GM19043 (cell line): Measurements from ENCODE around the gene BCO2.

Experiments used
- ATAC-seq: cut with Tn5 transposase; IDR thresholded peaks from one replicate; pipeline ENCODE4 v1.9.1; 2021; ENCODE audit warnings: low read depth; ENCODE audit not compliant: unreplicated experiment

Gene BCO2

DNA sequence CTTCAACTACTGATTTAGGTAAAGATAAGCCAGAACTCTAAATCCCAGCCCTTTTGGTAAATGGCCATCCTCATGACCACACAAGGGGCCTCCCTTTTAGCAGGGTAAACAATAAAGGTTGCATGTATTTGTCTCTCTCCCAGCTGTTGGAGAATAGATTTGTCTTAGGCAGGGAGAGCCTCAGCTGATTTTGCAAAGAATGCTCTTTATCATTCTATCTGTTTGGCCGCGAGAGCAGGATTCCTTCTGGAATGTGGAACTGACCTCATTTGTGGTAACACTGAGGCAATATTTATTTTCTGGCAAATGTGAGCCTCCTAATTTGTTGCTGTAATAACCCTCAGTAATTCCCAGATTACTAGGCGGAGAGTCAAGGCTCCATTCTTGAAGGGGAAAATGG is 66.2 kb downstream of the BCO2 start:
- no peak for ATAC-seq

DNA sequence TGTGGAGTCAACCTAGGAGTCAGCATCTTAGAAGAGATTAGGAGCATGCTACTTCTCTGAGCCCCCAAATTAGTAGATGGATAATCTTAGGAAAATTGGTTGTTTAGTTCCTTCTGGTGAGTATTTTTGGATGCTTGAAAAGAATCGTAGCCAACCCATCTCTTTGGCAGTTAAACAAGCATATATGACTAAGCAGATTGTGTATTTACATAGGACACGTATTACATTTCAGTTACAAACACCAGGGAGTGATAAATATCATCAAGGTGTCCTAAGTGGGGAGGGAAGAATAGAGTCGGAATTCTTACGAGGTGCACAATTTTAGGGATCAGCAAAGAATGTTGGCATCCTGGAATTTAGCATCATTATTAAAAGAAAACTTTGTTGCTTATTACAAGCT is 71.9 kb downstream of the BCO2 start:
- no peak for ATAC-seq

DNA sequence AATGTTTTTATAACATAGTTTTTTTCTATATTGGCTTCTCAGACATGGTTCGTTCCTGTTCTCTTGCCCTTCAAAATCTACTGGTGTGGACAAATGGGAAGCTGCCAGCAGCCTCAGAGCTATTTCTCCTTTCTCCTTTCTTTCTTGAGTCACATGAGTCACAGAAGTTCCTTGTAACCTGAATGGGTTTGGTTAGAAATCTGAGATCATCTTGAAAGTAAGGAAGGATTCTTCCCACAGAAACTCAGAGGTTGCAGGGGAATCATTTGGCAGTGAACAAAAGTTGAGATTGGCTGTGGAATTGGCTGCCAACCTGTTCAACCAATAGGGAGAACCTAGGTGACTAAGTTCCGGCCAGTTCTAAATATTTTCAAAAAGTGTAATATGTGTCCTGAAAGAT is 72.9 kb downstream of the BCO2 start:
- no peak for ATAC-seq

DNA sequence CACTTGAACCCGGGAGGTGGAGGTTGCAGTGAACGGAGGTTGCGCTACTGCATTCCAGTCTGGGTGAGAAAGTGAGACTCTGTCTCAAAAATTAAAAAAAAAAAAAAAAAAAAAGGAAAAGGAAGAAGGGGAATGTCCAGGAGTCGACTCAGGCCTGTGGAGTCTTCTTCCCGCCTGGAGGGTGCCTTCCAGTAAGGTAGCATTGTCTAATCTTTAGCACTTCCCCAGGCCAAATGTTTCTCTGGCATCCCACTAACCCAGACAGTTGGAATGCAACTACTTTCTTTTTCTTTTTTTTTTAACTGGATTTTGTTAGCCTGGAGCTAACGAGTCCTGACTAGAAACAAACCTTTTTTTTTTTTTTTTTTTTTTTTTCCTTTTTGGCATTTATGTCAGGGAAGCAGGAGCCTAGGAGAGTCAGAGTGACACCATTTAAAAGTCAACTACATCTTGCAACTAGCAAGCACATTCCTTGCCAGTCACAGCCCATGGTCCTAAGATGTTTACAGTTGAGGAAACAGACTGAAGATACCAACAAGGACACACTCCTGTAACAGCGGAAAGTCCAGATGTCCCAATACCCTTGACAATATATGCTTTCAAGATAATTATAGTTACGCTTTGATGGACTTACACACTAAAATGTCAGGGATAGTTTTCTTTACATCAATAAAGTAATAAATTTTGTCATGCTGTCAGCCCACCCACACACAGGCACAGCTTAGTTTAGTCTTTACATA is 74.7 kb downstream of the BCO2 start:
- no peak for ATAC-seq

DNA sequence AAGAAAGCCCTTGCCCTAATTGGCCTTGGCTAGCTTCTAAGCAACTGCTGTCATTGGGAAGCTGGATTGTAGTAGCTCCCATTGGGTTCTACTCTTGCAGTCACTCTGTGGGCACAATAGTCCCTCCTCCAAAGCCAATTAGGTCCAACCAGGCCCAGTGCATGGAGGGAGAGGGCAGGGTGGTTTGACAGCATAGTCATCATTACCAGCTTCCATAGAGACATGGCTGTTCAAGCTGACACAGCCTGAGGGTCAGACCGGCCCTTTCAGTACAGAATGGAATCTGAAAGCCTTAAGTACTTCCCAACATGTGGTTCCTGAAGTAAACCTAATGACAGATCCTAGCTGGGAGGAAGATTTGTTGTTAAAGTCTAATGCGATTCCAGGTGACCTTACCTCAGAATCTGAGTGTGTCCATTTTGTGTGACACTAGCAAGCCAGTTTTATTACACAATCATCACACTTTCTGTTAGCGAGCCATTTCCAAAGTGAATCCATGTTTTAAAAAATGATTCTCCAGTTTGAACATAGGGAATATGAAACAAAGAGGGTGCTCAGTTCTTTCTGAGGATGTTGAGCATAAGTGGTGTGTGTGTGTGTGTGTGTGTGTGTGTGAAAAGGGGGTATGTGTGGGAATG is 78.4 kb downstream of the BCO2 start:
- no peak for ATAC-seq

DNA sequence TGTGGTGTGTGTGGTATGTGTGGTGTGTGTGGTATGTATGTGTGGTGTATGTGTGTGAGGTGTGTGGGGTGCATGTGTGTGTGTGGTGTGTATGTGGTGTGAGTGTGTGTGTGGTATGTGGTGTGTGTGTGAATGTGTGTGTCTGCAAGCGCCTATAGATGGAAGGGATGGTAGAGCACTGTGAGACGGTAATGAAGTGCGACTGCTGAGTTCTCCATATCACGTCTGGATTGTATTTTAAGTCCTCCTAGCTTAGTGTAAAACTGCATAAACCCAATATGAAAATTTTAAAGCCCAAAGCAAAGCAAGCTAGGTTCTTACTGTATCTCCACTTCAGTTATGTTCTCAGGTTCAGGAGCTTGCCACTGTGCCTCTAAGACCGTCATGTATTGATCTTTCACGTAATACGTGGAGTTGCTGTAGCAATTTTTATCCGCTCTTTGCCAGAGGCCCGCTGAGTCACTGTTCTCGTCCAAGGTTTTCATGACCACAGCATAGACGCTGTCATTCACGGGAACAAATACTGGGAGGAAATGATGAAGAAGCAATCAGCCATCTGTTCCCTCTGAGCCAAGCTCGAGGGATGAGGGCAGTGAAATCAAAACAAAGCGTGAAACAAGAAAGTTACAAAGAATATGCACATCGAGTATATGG is 79.9 kb downstream of the BCO2 start:
- no peak for ATAC-seq

DNA sequence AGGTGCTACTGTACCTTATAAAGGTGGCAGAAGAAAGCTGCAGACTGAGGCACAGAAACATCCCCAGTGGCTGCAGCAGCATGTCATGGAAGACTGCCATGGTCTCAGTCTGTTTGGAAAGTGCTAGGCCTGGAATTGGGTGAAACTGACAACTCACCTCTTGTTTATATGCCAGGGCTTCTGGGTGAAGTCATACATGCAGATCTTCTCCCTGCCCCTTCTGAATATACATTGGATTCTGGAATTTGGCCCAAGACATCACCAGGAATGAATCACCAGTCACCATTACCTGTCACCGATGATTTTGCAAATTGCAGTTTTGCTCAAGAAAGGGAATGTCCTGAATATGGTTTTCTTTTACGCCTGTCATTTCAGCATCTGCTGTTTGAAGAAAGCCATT is 85.2 kb downstream of the BCO2 start, which contains the start of gene PLET1:
Gene PLET1, minus strand, starts transcription at position 371 of the 400 bp plus-strand sequence. Its CDS starts 271 bp downstream, at position 100.
- no peak for ATAC-seq

DNA sequence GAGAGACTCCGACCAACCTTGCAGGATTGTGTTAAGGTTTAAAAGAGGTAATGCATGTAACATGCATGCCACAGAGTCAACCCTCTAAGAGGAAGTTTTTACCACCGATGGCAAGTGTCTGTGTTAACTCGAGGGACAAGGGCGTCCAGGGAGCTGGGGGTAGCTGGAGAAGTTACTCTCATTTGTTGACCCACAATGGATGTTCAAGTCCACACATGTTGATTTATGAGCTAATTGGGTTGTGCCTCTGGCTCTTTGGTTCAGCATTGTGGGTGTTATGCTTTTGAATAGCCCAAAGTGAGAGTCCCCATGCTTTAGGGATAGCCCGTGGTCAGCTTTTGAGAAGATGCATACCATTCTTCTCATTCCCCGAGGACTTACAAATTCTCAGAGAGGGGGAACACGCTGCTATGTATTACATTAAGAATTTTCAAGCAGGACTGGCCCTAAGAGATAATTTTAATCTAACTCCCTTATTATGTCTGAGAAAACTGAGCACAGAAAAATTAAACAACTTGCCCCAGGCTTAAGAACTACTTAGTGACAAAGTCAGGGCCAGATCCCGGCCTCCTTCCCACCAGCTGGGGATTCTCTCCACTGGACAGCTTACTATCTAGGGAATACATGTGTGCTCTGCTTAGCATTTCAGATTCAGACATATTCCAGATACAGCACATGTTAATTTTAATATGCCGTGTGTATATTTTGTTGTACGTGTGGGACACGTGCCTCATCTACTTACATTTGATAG is 90.5 kb downstream of the BCO2 start:
- no peak for ATAC-seq

DNA sequence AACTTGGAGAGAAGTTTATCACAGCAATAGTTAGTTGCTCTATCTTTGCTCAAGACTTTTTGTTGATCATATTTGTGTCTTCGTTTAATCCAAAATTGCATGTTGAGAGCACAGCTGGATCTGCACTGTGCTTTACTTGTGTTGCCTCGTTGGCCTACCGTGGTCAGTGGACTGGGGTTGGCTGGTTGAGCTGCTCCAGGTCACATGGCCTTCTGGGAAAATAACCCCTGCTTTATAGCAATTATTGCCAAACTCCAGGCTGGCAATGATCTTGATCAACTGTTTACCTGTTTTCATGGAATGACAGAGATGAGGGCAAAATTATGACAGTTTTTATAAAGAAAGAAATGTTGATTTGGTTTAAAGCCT is 91.1 kb downstream of the BCO2 start:
- no peak for ATAC-seq

DNA sequence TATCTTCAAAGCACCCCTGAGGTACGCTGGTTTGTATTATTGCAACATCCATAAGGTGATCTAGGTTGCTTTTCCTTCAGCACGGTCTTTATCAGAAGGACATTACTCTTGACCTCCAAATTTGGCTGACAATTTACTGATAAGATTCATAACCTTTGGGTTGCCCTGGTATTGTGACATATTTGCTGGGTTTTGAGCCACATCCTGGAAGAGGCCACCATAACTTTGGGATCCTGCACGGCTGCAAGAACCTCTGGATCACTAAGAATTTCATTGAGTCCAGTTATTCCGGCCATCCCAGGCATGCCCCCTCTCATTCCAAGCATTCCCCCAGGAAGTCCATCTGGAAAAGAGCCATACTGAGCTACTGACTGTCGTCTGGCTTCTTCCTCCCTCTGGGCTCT is 91.9 kb downstream of the BCO2 start:
- ATAC-seq = no peak

DNA sequence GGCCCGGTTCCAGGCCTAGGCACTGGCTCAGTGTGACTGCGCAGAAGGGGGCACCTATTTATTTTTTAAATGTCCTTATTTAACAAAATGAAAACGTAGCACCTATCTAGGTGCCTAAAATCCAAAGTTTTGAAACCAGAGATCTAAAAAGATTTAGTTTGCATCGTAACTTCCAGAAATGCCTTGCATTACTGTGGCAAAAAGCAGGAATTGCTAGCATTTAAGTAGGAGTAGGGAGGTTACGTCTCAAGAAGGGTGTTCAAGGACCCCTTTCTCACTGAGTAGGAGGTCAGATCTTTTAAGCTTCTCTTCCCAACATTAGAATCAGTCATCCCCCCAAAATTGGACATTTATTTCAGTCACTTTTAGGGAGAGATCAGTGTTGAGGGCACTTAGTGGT is 93.1 kb downstream of the BCO2 start:
- ATAC-seq = no peak
